CD4-positive, alpha-beta T cell (primary cell): Measurements from ENCODE around the gene UBXN7. TPM values are rescaled to one million over a fixed set of nuclear protein-coding genes. Genes with fewer than 3 reads are reported as not detected.
A peak's percentile ranks its signal among the peaks of the same experiment; 100 is the strongest.

Experiments used
- ATAC-seq: fragments of 200-7000 bp; cut with Tn5 transposase; one replicate; pipeline ENCODE4 v1.10.0; 2022; ENCODE audit warnings: mild to moderate bottlenecking; ENCODE audit not compliant: poor library complexity
- CTCF ChIA-PET: fragments of 350-600 bp; sonication (Branson Sonifier 250); formaldehyde crosslinking; loops from one replicate; lab custom pipeline; 2021; ENCODE audit warnings: antibody characterized with exemption, inconsistent platforms; lab: Charles Lee
- POLR2A ChIA-PET: fragments of 350-600 bp; sonication (Branson Sonifier 250); formaldehyde crosslinking; loops from one replicate; lab custom pipeline; 2021; ENCODE audit warnings: antibody characterized with exemption, inconsistent platforms; lab: Charles Lee
- DNase-seq, 14 experiments: peaks; one replicate each; pipeline ENCODE4 v3.0.0-alpha.2; 2013 to 2020; ENCODE audit warnings: mixed read lengths in 2 of 14
- H3K27ac ChIP-seq, 2 donors: one replicate each; pipeline versions ENCODE4 v1.5.1 to v1.7.0; 2013; ENCODE audit warnings: low read length in 2 of 2, low read depth in 1 of 2, mild to moderate bottlenecking in 1 of 2
- H3K27me3 ChIP-seq, 2 experiments: 1 replicate in 1 of 2; 2 replicates in 1 of 2; pipeline versions ENCODE4 v1.6.1 to v1.7.0; 2013; ENCODE audit warnings: low read length in 2 of 2, control low read depth in 1 of 2, mild to moderate bottlenecking in 1 of 2, moderate library complexity in 1 of 2; ENCODE audit not compliant: insufficient read depth in 2 of 2, control insufficient read depth in 1 of 2
- H3K36me3 ChIP-seq: one replicate; pipeline ENCODE4 v1.6.1; 2013; ENCODE audit warnings: low read length, control low read depth; ENCODE audit not compliant: insufficient read depth
- H3K4me1 ChIP-seq: one replicate; pipeline ENCODE4 v1.6.1; 2013; ENCODE audit warnings: low read length, control low read depth; ENCODE audit not compliant: insufficient read depth
- H3K4me3 ChIP-seq: one replicate; pipeline ENCODE4 v1.5.1; 2013; ENCODE audit warnings: mild to moderate bottlenecking, low read length, moderate library complexity
- H3K9me3 ChIP-seq, 2 experiments: 1 replicate in 1 of 2; 2 replicates in 1 of 2; pipeline versions ENCODE4 v1.6.1 to v1.7.0; 2013; ENCODE audit warnings: low read length in 2 of 2, mild to moderate bottlenecking in 2 of 2, control low read depth in 1 of 2, moderate library complexity in 1 of 2; ENCODE audit not compliant: control insufficient read depth in 1 of 2, insufficient read depth in 1 of 2
- H3K27ac Mint-ChIP-seq: one replicate; pipeline ENCODE4 v1.8.0; 2020; ENCODE audit warnings: mixed read lengths
- H3K27me3 Mint-ChIP-seq: one replicate; pipeline ENCODE4 v1.8.0; 2021; ENCODE audit warnings: mixed read lengths
- H3K36me3 Mint-ChIP-seq: one replicate; pipeline ENCODE4 v1.8.0; 2021; ENCODE audit warnings: low read depth, mixed read lengths
- H3K4me1 Mint-ChIP-seq: one replicate; pipeline ENCODE4 v1.8.0; 2021; ENCODE audit warnings: low read depth, mixed read lengths
- H3K4me3 Mint-ChIP-seq: one replicate; pipeline ENCODE4 v1.8.0; 2020; ENCODE audit warnings: mild to moderate bottlenecking, mixed read lengths
- H3K9me3 Mint-ChIP-seq: one replicate; pipeline ENCODE4 v1.8.0; 2020; ENCODE audit warnings: mixed read lengths
- intact Hi-C, 2 experiments: fragments of 100-400 bp; cut with DNase I in 1 of 2; cut with micrococcal nuclease in 1 of 2; formaldehyde crosslinking; loops; one replicate each; pipeline versions ENCODE4 v1.15.1 to v1.9.0; 2023 to 2025; cut with DNase I, micrococcal nuclease
- total RNA-seq, 174 experiments: library from RNA in 2 of 174; stranded (reverse) in 2 of 174; gene quantifications; one replicate each; pipeline ENCODE4 v1.2.3 and lab custom pipeline; 2021 to 2026
- TF ChIP-seq, protein P1 (sequence below): fragments of 200-600 bp; IDR thresholded peaks from one replicate; pipeline ENCODE4 v1.8.0; 2022; ENCODE audit warnings: antibody characterized with exemption, mild to moderate bottlenecking

The UBXN7 gene
- total RNA-seq, 2 experiments from 2014 or later, result 75.3 to 83.6 TPM

- Histone ChIP-seq H3K4me3 (no peak overlapping the region), H3K4me1 (no peaks in the 10 kb centered on the region), H3K27me3 (no peaks in the 10 kb centered on the region), H3K9me3 (no peaks in the 10 kb centered on the region), H3K27ac (no peak overlapping the region), H3K36me3 (peaks cover 40% of the 10 kb centered on the region)
- Mint-ChIP-seq H3K4me1 (no peaks in the 10 kb centered on the region), H3K9me3 (no peaks in the 10 kb centered on the region), H3K27me3 (no peaks in the 10 kb centered on the region), H3K4me3 (no peak overlapping the region), H3K27ac (no peak overlapping the region), H3K36me3 (peaks cover 80% of the 10 kb centered on the region)
- intact Hi-C loops, result no loop called here
- ATAC-seq (no peak), DNase-seq (peak in 1 of 14 experiments; percentile 6)
- TF ChIP-seq, protein P1, sequence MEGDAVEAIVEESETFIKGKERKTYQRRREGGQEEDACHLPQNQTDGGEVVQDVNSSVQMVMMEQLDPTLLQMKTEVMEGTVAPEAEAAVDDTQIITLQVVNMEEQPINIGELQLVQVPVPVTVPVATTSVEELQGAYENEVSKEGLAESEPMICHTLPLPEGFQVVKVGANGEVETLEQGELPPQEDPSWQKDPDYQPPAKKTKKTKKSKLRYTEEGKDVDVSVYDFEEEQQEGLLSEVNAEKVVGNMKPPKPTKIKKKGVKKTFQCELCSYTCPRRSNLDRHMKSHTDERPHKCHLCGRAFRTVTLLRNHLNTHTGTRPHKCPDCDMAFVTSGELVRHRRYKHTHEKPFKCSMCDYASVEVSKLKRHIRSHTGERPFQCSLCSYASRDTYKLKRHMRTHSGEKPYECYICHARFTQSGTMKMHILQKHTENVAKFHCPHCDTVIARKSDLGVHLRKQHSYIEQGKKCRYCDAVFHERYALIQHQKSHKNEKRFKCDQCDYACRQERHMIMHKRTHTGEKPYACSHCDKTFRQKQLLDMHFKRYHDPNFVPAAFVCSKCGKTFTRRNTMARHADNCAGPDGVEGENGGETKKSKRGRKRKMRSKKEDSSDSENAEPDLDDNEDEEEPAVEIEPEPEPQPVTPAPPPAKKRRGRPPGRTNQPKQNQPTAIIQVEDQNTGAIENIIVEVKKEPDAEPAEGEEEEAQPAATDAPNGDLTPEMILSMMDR, result no peak
- ChIA-PET POLR2A (no interaction called here), CTCF (interaction anchor here (1.3 to 1.4 kb wide), 2 partner anchors 10 to 12 kb away, joined by 3 read pairs; no protein-coding TSS in a partner anchor)
Observed at GRCh38 chr3:196351541-196351940, 80.7 kb downstream of the UBXN7 start.

- POLR2A ChIA-PET, result no interaction called here
- no peaks in the 10 kb centered on the region for H3K4me1 Mint-ChIP-seq
Observed at GRCh38 chr3:196350067-196350466, 82.2 kb downstream of the UBXN7 start.

DNA sequence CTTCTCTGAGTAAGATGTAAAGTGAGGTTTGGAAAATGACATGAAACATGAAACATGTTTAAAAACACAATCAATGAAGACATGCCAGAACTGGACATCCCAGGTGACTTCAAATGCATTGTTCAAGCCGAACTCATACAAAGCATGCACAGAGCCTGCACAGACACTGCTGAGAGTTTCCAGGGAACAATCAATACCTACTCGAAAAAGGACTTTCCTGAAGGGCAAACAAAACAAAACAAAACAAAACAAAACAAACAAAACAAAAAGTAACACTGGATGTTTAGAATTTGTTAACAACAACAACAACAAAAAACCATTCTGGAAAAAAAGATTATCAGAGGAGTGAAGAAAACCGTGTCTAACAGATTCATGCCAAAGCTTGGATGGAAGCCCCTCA, 83.5 kb downstream of the UBXN7 start:
- Histone ChIP-seq H3K4me1 (no peaks in the 10 kb centered on the region), H3K36me3 (peaks cover 18% of the 10 kb centered on the region), H3K27ac (no peak overlapping the region), H3K9me3 (no peaks in the 10 kb centered on the region), H3K4me3 (no peak overlapping the region), H3K27me3 (no peaks in the 10 kb centered on the region)
- ChIA-PET CTCF (no interaction called here), POLR2A (no interaction called here)
- Mint-ChIP-seq H3K4me3 (no peak overlapping the region), H3K27ac (no peak overlapping the region), H3K36me3 (peaks cover 59% of the 10 kb centered on the region), H3K4me1 (no peaks in the 10 kb centered on the region), H3K27me3 (no peaks in the 10 kb centered on the region), H3K9me3 (no peaks in the 10 kb centered on the region)
- DNase-seq (no peak), ATAC-seq (no peak)
- TF ChIP-seq, protein P1, result no peak
- intact Hi-C loops, result no loop called here

More at GRCh38 chr3:196350067-196350466, 82.2 kb downstream of the UBXN7 start:
- no peak overlapping the region for H3K4me3 Mint-ChIP-seq
- H3K9me3 Mint-ChIP-seq, result no peaks in the 10 kb centered on the region
- Histone ChIP-seq H3K4me3 (no peak overlapping the region), H3K36me3 (peaks cover 26% of the 10 kb centered on the region), H3K9me3 (no peaks in the 10 kb centered on the region), H3K4me1 (no peaks in the 10 kb centered on the region), H3K27ac (no peak overlapping the region), H3K27me3 (no peaks in the 10 kb centered on the region)
- ATAC-seq (no peak), DNase-seq (no peak)
- intact Hi-C loops, result no loop called here
- peaks cover 73% of the 10 kb centered on the region for H3K36me3 Mint-ChIP-seq
- TF ChIP-seq, protein P1, result no peak
- no peak overlapping the region for H3K27ac Mint-ChIP-seq
- no peaks in the 10 kb centered on the region for H3K27me3 Mint-ChIP-seq
- CTCF ChIA-PET, result no interaction called here
